ENCODE measurements around the gene DEFB113. TPM values are rescaled to one million over a fixed set of nuclear protein-coding genes. Genes with fewer than 3 reads are reported as not detected.

Gene DEFB113
- total RNA-seq, 6 experiments from 2014 or later, result not detected

- H3K9me3 Mint-ChIP-seq, result peaks cover 22% of the 10 kb centered on the region
These were observed 2.6 kb downstream of the DEFB113 start for GRCh38 chr6:49966823-49967222.

GRCh38 chr6:49966334-49966733, 3.1 kb downstream of the DEFB113 start:
- H3K27ac Mint-ChIP-seq, result no peak overlapping the region
- H3K4me1 Mint-ChIP-seq (ENCODE audit: low read depth), result no peaks in the 10 kb centered on the region
- no peak for TF ChIP-seq CTCF (IDR thresholded peaks at IDR 0.05)
- H3K4me3 Mint-ChIP-seq, result no peak overlapping the region
- peaks cover 18% of the 10 kb centered on the region for H3K9me3 Mint-ChIP-seq
- H3K27me3 Mint-ChIP-seq (ENCODE audit: insufficient read depth), result no peaks in the 10 kb centered on the region
- no peaks in the 10 kb centered on the region for H3K36me3 Mint-ChIP-seq (ENCODE audit: low read depth)
- DNase-seq, result no peak

More at GRCh38 chr6:49966823-49967222, 2.6 kb downstream of the DEFB113 start:
- Mint-ChIP-seq H3K4me3 (no peak overlapping the region), H3K27me3 (ENCODE audit: insufficient read depth) (no peaks in the 10 kb centered on the region), H3K36me3 (ENCODE audit: low read depth) (no peaks in the 10 kb centered on the region), H3K27ac (no peak overlapping the region), H3K4me1 (ENCODE audit: low read depth) (no peaks in the 10 kb centered on the region)
- DNase-seq, result no peak
- TF ChIP-seq CTCF (IDR thresholded peaks at IDR 0.05), result no peak

GRCh38 chr6:49964064-49964463, 5.4 kb downstream of the DEFB113 start, which contains the start of gene DEFB114:
Gene DEFB114 (minus strand): TSS chr6:49964164. CDS start chr6:49964105, 59 bp downstream.
- H3K4me3 Mint-ChIP-seq, result no peak within 1 kb of the TSS
- no peak within 1 kb of the TSS for H3K27ac Mint-ChIP-seq
- H3K36me3 Mint-ChIP-seq (ENCODE audit: low read depth), result no peaks in the 10 kb centered on the region
- TF ChIP-seq CTCF (IDR thresholded peaks at IDR 0.05), result no peak
- H3K4me1 Mint-ChIP-seq (ENCODE audit: low read depth), result no peaks in the 10 kb centered on the region
- no peaks in the 10 kb centered on the region for H3K27me3 Mint-ChIP-seq (ENCODE audit: insufficient read depth)
- no peak for DNase-seq
- H3K9me3 Mint-ChIP-seq, result peaks cover 16% of the 10 kb centered on the region

- Mint-ChIP-seq H3K9me3 (peaks cover 26% of the 10 kb centered on the region), H3K27me3 (ENCODE audit: insufficient read depth) (no peaks in the 10 kb centered on the region), H3K4me3 (no peak overlapping the region), H3K36me3 (ENCODE audit: low read depth) (no peaks in the 10 kb centered on the region), H3K4me1 (ENCODE audit: low read depth) (no peaks in the 10 kb centered on the region), H3K27ac (no peak overlapping the region)
- no peak for DNase-seq
- no peak for TF ChIP-seq CTCF (IDR thresholded peaks at IDR 0.05)
These were observed 11.2 kb downstream of the DEFB113 start for GRCh38 chr6:49958180-49958579.

- no peaks in the 10 kb centered on the region for H3K27me3 Mint-ChIP-seq (ENCODE audit: insufficient read depth)
- no peak for TF ChIP-seq CTCF (IDR thresholded peaks at IDR 0.05)
- no peaks in the 10 kb centered on the region for H3K36me3 Mint-ChIP-seq (ENCODE audit: low read depth)
- H3K9me3 Mint-ChIP-seq, result peaks cover 37% of the 10 kb centered on the region
- no peaks in the 10 kb centered on the region for H3K4me1 Mint-ChIP-seq (ENCODE audit: low read depth)
- no peak for DNase-seq
- H3K27ac Mint-ChIP-seq, result no peak overlapping the region
- H3K4me3 Mint-ChIP-seq, result no peak overlapping the region
These were observed 13.6 kb downstream of the DEFB113 start for GRCh38 chr6:49955847-49956246.

GRCh38 chr6:49951926-49952325, 17.5 kb downstream of the DEFB113 start:
- Mint-ChIP-seq H3K27ac (no peak overlapping the region), H3K4me3 (no peak overlapping the region), H3K9me3 (peaks cover 44% of the 10 kb centered on the region), H3K4me1 (ENCODE audit: low read depth) (no peaks in the 10 kb centered on the region), H3K36me3 (ENCODE audit: low read depth) (no peaks in the 10 kb centered on the region), H3K27me3 (ENCODE audit: insufficient read depth) (no peaks in the 10 kb centered on the region)
- DNase-seq, result no peak
- TF ChIP-seq CTCF (IDR thresholded peaks at IDR 0.05), result no peak
